Endothelial cell of umbilical vein (primary cell): Measurements from ENCODE around the gene SLC1A3. TPM values are rescaled to one million over a fixed set of nuclear protein-coding genes. Genes with fewer than 3 reads are reported as not detected.

Source experiments
- BruUV-seq: library from RNA; stranded (reverse); fragments of 400-500 nt; replicated peaks from 2 replicates; lab custom pipeline; 2021; lab: Mats Ljungman, UMichigan
- CTCF ChIA-PET: fragments of 300-600, 350-600 bp; sonication (Branson Sonifier 250); formaldehyde crosslinking; loops from one replicate; lab custom pipeline; 2021; ENCODE audit warnings: antibody characterized with exemption, inconsistent platforms; lab: Charles Lee
- POLR2A ChIA-PET: fragments of 300-600, 350-600 bp; sonication (Branson Sonifier 250); formaldehyde crosslinking; loops from one replicate; lab custom pipeline; 2021; ENCODE audit warnings: antibody characterized with exemption, inconsistent platforms; lab: Charles Lee
- DNase-seq: peaks from one replicate; pipeline ENCODE4 v3.0.0-alpha.2; 2011; ENCODE audit warnings: low read depth, low spot score
- FAIRE-seq: peaks from 2 replicates; lab custom pipeline; 2011; peaks lifted over from hg19 to GRCh38; lab: Jason Lieb, UNC
- H2AFZ ChIP-seq: 2 replicates; pipeline ENCODE4 v1.6.0; 2012; ENCODE audit warnings: low read depth, low read length, control low read depth, inconsistent platforms
- H3K27ac ChIP-seq: 2 replicates; pipeline ENCODE4 v1.5.1; 2011; ENCODE audit warnings: low read depth, mild to moderate bottlenecking, control low read depth, low read length, moderate library complexity; ENCODE audit not compliant: insufficient read depth
- H3K27me3 ChIP-seq, 2 experiments: 2 replicates each; pipeline versions ENCODE4 v1.6.0 to v1.6.1; 2011; ENCODE audit warnings: low read length in 2 of 2, mixed read lengths in 1 of 2; ENCODE audit not compliant: control insufficient read depth in 2 of 2, insufficient read depth in 2 of 2
- H3K36me3 ChIP-seq, 2 experiments: 2 replicates in 1 of 2; 3 replicates in 1 of 2; pipeline ENCODE4 v1.5.1; 2011; ENCODE audit warnings: low read length in 2 of 2, mild to moderate bottlenecking in 1 of 2, moderate library complexity in 1 of 2; ENCODE audit not compliant: control insufficient read depth in 2 of 2, insufficient read depth in 2 of 2; ENCODE audit errors: extremely low read depth in 1 of 2
- H3K4me1 ChIP-seq: 3 replicates; pipeline ENCODE4 v1.5.1; 2011; ENCODE audit warnings: mild to moderate bottlenecking, low read length; ENCODE audit not compliant: control insufficient read depth, insufficient read depth; ENCODE audit errors: extremely low read depth
- H3K4me2 ChIP-seq: 2 replicates; pipeline ENCODE4 v1.6.1; 2011; ENCODE audit warnings: low read length, control low read depth, mixed read lengths; ENCODE audit not compliant: insufficient read depth
- H3K4me3 ChIP-seq, 3 experiments: fragments of 200-600 bp in 1 of 3; sonication (generic), shearing (Covaris generic) in 1 of 3; replicated peaks in 1 of 3; 2 replicates each; pipeline ENCODE4 v1.5.1; 2011 to 2016; ENCODE audit warnings: control low read depth in 3 of 3, low read length in 3 of 3, mild to moderate bottlenecking in 2 of 3, inconsistent platforms in 1 of 3, low read depth in 1 of 3, moderate library complexity in 1 of 3; ENCODE audit not compliant: insufficient read depth in 1 of 3
- H3K79me2 ChIP-seq: 2 replicates; pipeline ENCODE4 v1.6.0; 2012; ENCODE audit warnings: low read length, inconsistent platforms; ENCODE audit not compliant: control insufficient read depth, insufficient read depth
- H3K9ac ChIP-seq: replicated peaks from 2 replicates; pipeline ENCODE3; 2011; ENCODE audit warnings: low read length, control low read depth; ENCODE audit not compliant: insufficient read depth; ENCODE audit errors: extremely low read depth
- H3K9me1 ChIP-seq: replicated peaks from 3 replicates; pipeline ENCODE4 v1.6.0; 2011; ENCODE audit warnings: mild to moderate bottlenecking, low read length; ENCODE audit not compliant: control insufficient read depth, insufficient read depth; ENCODE audit errors: extremely low read depth
- H3K9me3 ChIP-seq: replicated peaks from 2 replicates; pipeline ENCODE4 v1.5.1; 2012; ENCODE audit warnings: low read length, inconsistent platforms; ENCODE audit not compliant: control insufficient read depth, insufficient read depth
- H4K20me1 ChIP-seq: replicated peaks from 2 replicates; pipeline ENCODE3; 2011; ENCODE audit warnings: mild to moderate bottlenecking, low read length; ENCODE audit not compliant: control insufficient read depth, insufficient read depth; ENCODE audit errors: extremely low read depth
- EZH2 ChIP-seq: IDR thresholded peaks from 2 replicates; pipeline ENCODE4 v1.6.1; 2012; ENCODE audit warnings: borderline replicate concordance, low read depth, mild to moderate bottlenecking, moderate library complexity, low read length, inconsistent platforms; ENCODE audit not compliant: severe bottlenecking
- FOS ChIP-seq: IDR thresholded peaks from 2 replicates; pipeline ENCODE4 v1.6.1; 2011; ENCODE audit warnings: mild to moderate bottlenecking, low read length, moderate library complexity, borderline replicate concordance; ENCODE audit not compliant: insufficient read depth
- JUN ChIP-seq: IDR thresholded peaks from 2 replicates; pipeline ENCODE4 v1.6.1; 2011; ENCODE audit warnings: borderline replicate concordance, low read depth; ENCODE audit not compliant: insufficient read length, insufficient read depth
- MYC ChIP-seq: IDR thresholded peaks from one replicate; pipeline ENCODE4 v1.6.1; 2011; ENCODE audit warnings: mild to moderate bottlenecking, low read depth, low read length
- POLR2A ChIP-seq: IDR thresholded peaks from 2 replicates; pipeline ENCODE4 v1.6.1; 2012; ENCODE audit warnings: low read depth, mild to moderate bottlenecking, control low read depth, low read length
- POLR2AphosphoS5 ChIP-seq: IDR thresholded peaks from 2 replicates; pipeline ENCODE4 v1.6.1; 2012; ENCODE audit warnings: low read depth, mild to moderate bottlenecking, control low read depth, low read length, moderate library complexity; ENCODE audit not compliant: insufficient read depth
- dilution Hi-C: fragments of 300-500 bp; cut with MboI; formaldehyde crosslinking; loops from one replicate; pipeline ENCODE4 v1.15.0; 2019; ENCODE audit warnings: low sequenced_read_pairs; ENCODE audit not compliant: extremely low pct_ligation_motif_present
- intact Hi-C: fragments of 100-400 bp; cut with micrococcal nuclease; formaldehyde crosslinking; loops from one replicate; pipeline ENCODE4 v1.10.0; 2022
- polyA plus RNA-seq, 4 experiments: library from polyadenylated mRNA; depleted of rRNA in 3 of 4; stranded (reverse) in 3 of 4; unstranded in 1 of 4; fragments of >200 nt; gene quantifications; 2 replicates each; pipeline versions ENCODE4 v1.2.1 to v1.2.3, GENCODE V29; 2011 to 2012; ENCODE audit warnings: missing spikeins in 1 of 4
- total RNA-seq: library from RNA; stranded (reverse); gene quantifications from 2 replicates; pipeline ENCODE4 v1.2.3, GENCODE V29; 2021
- TF ChIP-seq, protein P1 (sequence below), 2 donors: IDR thresholded peaks; 1 replicate in 1 of 2; 2 replicates in 1 of 2; pipeline ENCODE4 v1.5.1; 2011; ENCODE audit warnings: low read length in 2 of 2, mild to moderate bottlenecking in 2 of 2, moderate library complexity in 2 of 2, control low read depth in 1 of 2, inconsistent platforms in 1 of 2, low read depth in 1 of 2; ENCODE audit not compliant: insufficient read depth in 1 of 2; ENCODE audit errors: extremely low read depth in 1 of 2

The SLC1A3 gene
- total and polyA plus RNA-seq, 2 donors (not counting 3 experiments of a cell fraction or from before 2014, with no cell fraction given), result 0.36 TPM; not detected in 1

DNA sequence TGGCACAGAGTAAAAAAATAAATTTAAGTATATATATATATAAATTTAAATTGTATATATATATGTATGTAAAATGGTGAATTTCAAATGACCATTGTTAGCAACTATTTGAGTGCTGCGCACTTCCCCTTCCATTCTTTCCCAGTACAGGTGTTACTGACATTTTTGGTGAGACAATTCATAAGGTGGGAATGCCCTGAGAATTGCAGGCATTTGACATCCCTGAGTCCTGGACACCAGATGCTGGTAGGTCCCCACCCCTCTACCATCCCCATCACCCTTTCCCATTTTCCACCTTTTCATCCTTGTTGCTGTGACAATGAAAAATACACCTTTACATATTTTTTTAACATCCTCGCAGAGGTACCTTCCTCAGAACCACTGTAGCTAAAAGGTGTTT, 91.6 kb downstream of the SLC1A3 start:
- ChIA-PET POLR2A (no interaction called here), CTCF (interaction anchor here (3.6 kb wide), 1 partner anchor 283 kb away, joined by 21 read pairs; no protein-coding TSS in a partner anchor)
- Histone ChIP-seq H4K20me1 (no peaks in the 10 kb centered on the region), H3K36me3 (no peaks in the 10 kb centered on the region), H3K9me1 (no peaks in the 10 kb centered on the region), H3K27me3 (peaks cover 12 to 20% of the 10 kb centered on the region in 2 experiments), H3K27ac (no peak overlapping the region), H3K9ac (no peak overlapping the region), H3K9me3 (no peaks in the 10 kb centered on the region), H2AFZ (no peak overlapping the region), H3K4me3 (no peak overlapping the region), H3K79me2 (no peaks in the 10 kb centered on the region), H3K4me2 (no peak overlapping the region), H3K4me1 (no peaks in the 10 kb centered on the region)
- TF ChIP-seq, protein P1, sequence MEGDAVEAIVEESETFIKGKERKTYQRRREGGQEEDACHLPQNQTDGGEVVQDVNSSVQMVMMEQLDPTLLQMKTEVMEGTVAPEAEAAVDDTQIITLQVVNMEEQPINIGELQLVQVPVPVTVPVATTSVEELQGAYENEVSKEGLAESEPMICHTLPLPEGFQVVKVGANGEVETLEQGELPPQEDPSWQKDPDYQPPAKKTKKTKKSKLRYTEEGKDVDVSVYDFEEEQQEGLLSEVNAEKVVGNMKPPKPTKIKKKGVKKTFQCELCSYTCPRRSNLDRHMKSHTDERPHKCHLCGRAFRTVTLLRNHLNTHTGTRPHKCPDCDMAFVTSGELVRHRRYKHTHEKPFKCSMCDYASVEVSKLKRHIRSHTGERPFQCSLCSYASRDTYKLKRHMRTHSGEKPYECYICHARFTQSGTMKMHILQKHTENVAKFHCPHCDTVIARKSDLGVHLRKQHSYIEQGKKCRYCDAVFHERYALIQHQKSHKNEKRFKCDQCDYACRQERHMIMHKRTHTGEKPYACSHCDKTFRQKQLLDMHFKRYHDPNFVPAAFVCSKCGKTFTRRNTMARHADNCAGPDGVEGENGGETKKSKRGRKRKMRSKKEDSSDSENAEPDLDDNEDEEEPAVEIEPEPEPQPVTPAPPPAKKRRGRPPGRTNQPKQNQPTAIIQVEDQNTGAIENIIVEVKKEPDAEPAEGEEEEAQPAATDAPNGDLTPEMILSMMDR (IDR thresholded peaks at IDR 0.05; ENCODE audit: extremely low read depth in 1 of 2, insufficient read depth in 1 of 2, low read depth in 1 of 2, low read length in 2 of 2), result no peak
- TF ChIP-seq POLR2AphosphoS5, result no peak
- TF ChIP-seq POLR2A, result no peak
- TF ChIP-seq EZH2, result no peak
- no peak for TF ChIP-seq MYC
- no peak for TF ChIP-seq FOS
- TF ChIP-seq JUN, result no peak
- BruUV-seq, result no TSS peak
- FAIRE-seq (no peak), DNase-seq (no peak)
- intact Hi-C loops (no loop called here), dilution Hi-C loops (no loop called here)
